ENCODE data around the gene HHATL. TPM values are rescaled to one million over a fixed set of nuclear protein-coding genes. Genes with fewer than 3 reads are reported as not detected.
"Not testable (repeated sequence)": the region's sequence is repeated elsewhere in the genome, so short reads cannot be mapped to it uniquely, and the experiment has no call there.

Gene HHATL
- total RNA-seq, 1 donor from 2014 or later, result not detected

DNA sequence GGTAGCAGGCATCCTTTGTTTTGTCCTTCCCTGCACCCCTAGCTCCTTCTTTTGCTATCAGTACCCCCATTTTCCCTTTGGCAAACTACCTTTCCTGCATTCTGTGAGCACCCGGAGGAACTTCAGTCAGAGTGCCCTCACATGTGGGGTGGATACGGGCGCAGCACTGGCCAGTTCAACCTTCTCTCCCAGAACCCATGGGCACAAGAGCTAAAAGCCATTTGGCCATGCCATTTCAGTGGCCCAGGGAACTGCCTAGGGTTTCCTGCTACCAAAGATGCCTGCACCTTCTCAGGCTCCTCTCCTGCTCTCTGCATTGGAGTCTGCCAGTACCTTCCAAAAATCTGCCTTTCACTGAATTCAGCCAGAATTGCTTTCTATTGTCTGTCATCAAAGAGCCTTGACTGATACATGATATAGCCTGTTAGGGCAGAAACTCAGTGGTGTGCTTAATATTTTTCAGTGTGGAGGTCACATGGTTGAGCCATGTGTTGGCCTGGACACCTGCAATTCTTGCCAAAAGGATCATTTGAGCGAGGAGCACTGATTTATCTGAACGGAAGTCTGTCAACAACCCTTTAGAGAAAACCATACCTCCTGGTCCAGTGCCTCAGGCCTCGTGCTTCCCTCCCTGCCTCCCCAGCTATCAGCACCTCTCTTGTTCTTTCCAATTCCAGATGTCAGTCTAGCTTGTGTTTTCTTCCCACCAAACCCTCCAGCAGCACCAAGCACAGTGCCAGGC lies 27.0 kb upstream of the HHATL start:
- no peak for DNase-seq
- Mint-ChIP-seq H3K4me1 (no peaks in the 10 kb centered on the region), H3K27me3 (peaks cover 7% of the 10 kb centered on the region), H3K36me3 (ENCODE audit: low read depth) (no peaks in the 10 kb centered on the region), H3K4me3 (no peak overlapping the region), H3K9me3 (no peaks in the 10 kb centered on the region), H3K27ac (no peak overlapping the region)
- intact Hi-C loops (cut with micrococcal nuclease), result no loop called here

DNA sequence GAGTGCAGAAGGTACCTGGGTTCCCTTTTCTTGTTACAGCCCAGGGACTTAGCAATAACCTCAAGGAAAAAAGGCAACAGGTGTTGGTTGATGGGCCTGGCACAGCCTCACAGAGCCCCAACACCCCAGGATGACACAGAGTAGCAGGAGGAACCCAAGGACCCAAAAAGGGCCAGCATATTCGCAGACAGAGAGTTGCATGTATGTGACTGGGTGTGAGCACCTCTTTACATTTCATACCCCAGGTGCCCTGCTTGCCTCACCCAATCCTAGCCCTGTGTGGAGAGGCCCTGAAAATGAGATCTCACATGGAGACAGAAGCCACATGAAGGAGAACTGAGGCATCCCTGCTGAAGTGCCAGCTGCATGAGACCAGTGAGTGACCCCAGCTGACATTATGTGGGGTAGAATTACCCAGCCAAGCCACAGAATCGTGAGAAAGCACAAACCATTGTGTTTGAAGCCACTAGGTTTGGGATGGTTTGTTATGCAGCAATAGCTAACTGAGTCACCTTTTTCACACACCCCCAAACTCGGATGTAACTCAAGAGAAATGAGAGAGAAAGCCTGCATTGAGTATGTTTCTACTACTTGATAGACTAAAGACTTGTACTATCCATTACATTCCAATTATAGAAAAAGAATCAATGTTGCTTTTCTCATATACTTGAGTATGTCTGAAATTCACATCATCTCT lies 26.2 kb upstream of the HHATL start:
- intact Hi-C loops (cut with micrococcal nuclease), result no loop called here
- no peak overlapping the region for H3K4me3 Mint-ChIP-seq
- H3K9me3 Mint-ChIP-seq, result no peaks in the 10 kb centered on the region
- H3K36me3 Mint-ChIP-seq (ENCODE audit: low read depth), result no peaks in the 10 kb centered on the region
- no peak overlapping the region for H3K27ac Mint-ChIP-seq
- no peak for DNase-seq
- H3K27me3 Mint-ChIP-seq, result peaks cover 10% of the 10 kb centered on the region
- H3K4me1 Mint-ChIP-seq, result no peaks in the 10 kb centered on the region

- Mint-ChIP-seq H3K36me3 (ENCODE audit: low read depth) (no peaks in the 10 kb centered on the region), H3K4me1 (no peaks in the 10 kb centered on the region), H3K4me3 (no peak overlapping the region), H3K27me3 (peaks cover 10% of the 10 kb centered on the region), H3K9me3 (no peaks in the 10 kb centered on the region), H3K27ac (no peak overlapping the region)
- DNase-seq, result no peak
- intact Hi-C loops (cut with micrococcal nuclease), result no loop called here
These were observed 25.5 kb upstream of the HHATL start for GRCh38 chr3:42728056-42728455.

DNA sequence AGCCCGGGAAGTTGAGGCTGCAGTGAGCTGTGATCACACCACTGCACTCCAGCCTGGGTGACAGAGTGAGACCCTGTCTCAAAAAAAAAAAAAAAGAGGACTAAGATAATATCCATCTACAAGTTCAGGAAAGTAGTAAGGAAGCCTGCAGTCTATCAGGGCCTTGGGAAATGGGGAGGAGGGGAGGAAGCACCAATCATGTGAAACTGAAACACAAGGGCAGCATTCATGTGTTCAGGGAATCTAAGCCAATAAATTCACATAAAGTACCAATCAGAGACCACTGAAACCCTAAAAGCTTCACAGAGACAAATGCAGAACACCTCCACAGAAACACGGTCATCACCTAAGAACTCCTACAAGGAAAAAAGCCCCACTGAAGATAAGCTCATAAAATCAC lies 22.9 kb upstream of the HHATL start:
- H3K9me3 Mint-ChIP-seq, result no peaks in the 10 kb centered on the region
- intact Hi-C loops (cut with micrococcal nuclease), result no loop called here
- peaks cover 13% of the 10 kb centered on the region for H3K27me3 Mint-ChIP-seq
- H3K27ac Mint-ChIP-seq, result no peak overlapping the region
- no peak for DNase-seq
- no peaks in the 10 kb centered on the region for H3K36me3 Mint-ChIP-seq (ENCODE audit: low read depth)
- H3K4me3 Mint-ChIP-seq, result no peak overlapping the region
- H3K4me1 Mint-ChIP-seq, result no peaks in the 10 kb centered on the region

GRCh38 chr3:42723219-42723618 lies 20.6 kb upstream of the HHATL start:
- intact Hi-C loops (cut with micrococcal nuclease), result no loop called here
- H3K27me3 Mint-ChIP-seq, result peaks cover 14% of the 10 kb centered on the region
- no peaks in the 10 kb centered on the region for H3K4me1 Mint-ChIP-seq
- DNase-seq, result no peak
- H3K4me3 Mint-ChIP-seq, result no peak overlapping the region
- no peaks in the 10 kb centered on the region for H3K9me3 Mint-ChIP-seq
- no peaks in the 10 kb centered on the region for H3K36me3 Mint-ChIP-seq (ENCODE audit: low read depth)
- no peak overlapping the region for H3K27ac Mint-ChIP-seq

DNA sequence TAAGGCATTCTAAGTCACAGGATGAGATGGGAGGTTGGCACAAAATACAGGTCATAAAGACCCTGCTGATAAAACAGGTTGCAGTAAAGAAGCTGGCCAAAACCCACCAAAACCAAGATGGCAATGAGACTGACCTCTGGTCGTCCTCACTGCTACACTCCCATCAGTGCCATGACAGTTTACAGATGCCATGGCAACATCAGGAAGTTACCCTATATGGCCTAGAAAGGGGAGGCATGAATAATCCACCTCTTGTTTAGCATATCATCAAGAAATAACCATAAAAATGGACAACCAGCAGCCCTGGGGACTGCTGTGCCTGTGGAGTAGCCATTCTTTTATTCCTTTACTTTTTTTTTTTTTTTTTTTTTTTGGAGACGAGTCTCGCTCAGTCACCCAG lies 19.8 kb upstream of the HHATL start:
- H3K4me3 Mint-ChIP-seq; H3K27me3 Mint-ChIP-seq; H3K4me1 Mint-ChIP-seq; DNase-seq; H3K36me3 Mint-ChIP-seq (ENCODE audit: low read depth); H3K27ac Mint-ChIP-seq; H3K9me3 Mint-ChIP-seq; intact Hi-C loops (cut with micrococcal nuclease): not testable (repeated sequence)

- intact Hi-C loops (cut with micrococcal nuclease), result no loop called here
- Mint-ChIP-seq H3K9me3 (no peaks in the 10 kb centered on the region), H3K4me1 (no peaks in the 10 kb centered on the region), H3K27ac (no peak overlapping the region), H3K27me3 (peaks cover 7% of the 10 kb centered on the region), H3K4me3 (no peak overlapping the region), H3K36me3 (ENCODE audit: low read depth) (no peaks in the 10 kb centered on the region)
- DNase-seq, result no peak
These were observed 19.1 kb upstream of the HHATL start for GRCh38 chr3:42721690-42722089.

DNA sequence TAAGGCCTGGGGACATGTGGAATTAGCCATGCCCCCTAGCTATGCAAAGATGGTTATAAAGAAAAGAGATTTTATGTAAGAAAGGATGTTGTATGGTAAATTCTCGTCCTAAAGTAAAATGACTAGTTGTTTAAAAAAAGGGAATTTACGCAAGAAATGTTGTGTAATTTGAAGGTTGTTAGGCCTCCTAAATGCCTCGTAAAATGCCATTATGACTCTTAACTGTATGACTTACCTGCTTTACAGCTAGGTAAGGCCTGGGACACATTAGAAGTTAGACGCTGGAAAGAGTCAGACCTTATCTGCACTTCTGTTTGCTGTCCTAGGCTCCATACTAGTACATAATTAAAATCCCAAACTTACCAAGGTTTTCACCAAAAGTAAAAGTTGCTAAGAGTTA lies 17.5 kb upstream of the HHATL start:
- Mint-ChIP-seq H3K27me3 (peaks cover 7% of the 10 kb centered on the region), H3K4me1 (no peaks in the 10 kb centered on the region), H3K9me3 (no peaks in the 10 kb centered on the region), H3K36me3 (ENCODE audit: low read depth) (no peaks in the 10 kb centered on the region), H3K4me3 (no peak overlapping the region), H3K27ac (no peak overlapping the region)
- intact Hi-C loops (cut with micrococcal nuclease), result no loop called here
- DNase-seq, result no peak

DNA sequence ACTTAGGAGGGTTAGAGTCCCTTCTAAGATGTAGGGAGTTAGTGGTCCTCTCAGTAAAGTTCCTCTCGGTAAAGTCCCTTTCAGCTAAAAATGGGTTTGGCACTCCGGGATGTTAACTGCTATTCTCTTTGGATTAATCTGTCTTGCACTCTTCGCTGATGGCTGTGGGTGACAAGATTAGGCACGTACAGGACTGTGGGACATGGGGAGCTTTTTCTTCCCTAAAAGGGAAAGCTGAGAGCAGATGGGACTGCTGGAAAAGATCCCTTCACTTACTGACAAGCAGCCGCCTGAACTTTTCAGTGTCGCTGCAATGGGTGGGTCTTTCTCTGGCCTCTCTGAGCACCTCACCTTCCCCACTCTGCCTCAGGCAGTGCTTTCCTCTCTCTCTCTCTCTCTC lies 16.4 kb upstream of the HHATL start:
- Mint-ChIP-seq H3K4me1 (no peaks in the 10 kb centered on the region), H3K27ac (no peak overlapping the region), H3K9me3 (no peaks in the 10 kb centered on the region), H3K36me3 (ENCODE audit: low read depth) (no peaks in the 10 kb centered on the region), H3K27me3 (peaks cover 4% of the 10 kb centered on the region), H3K4me3 (no peak overlapping the region)
- no peak for DNase-seq
- intact Hi-C loops (cut with micrococcal nuclease), result no loop called here

DNA sequence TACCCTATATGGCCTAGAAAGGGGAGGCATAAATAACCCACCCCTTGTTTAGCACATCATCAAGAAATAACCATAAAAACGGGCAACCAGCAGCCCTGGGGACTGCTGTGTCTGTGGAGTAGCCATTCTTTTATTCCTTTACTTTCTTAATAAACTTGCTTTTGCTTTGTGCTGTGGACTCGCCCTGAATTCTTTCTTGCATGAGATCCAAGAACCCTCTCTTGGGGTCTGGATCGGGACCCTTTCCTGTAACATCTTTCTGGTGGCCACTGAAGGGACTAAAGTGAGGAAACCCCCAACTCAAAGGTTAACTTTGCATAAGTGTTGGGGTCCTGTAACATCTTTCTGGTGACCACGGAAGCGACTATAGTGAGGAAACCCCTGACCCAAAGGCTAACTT lies 15.7 kb upstream of the HHATL start:
- intact Hi-C loops (cut with micrococcal nuclease), result no loop called here
- DNase-seq, result no peak
- no peaks in the 10 kb centered on the region for H3K4me1 Mint-ChIP-seq

GRCh38 chr3:42717306-42717705 lies 14.7 kb upstream of the HHATL start:
- H3K4me3 Mint-ChIP-seq, result no peak overlapping the region
- no peaks in the 10 kb centered on the region for H3K4me1 Mint-ChIP-seq
- H3K27me3 Mint-ChIP-seq, result peaks cover 4% of the 10 kb centered on the region
- DNase-seq, result no peak
- H3K27ac Mint-ChIP-seq, result no peak overlapping the region
- intact Hi-C loops (cut with micrococcal nuclease), result no loop called here
- H3K36me3 Mint-ChIP-seq (ENCODE audit: low read depth), result no peaks in the 10 kb centered on the region
- no peaks in the 10 kb centered on the region for H3K9me3 Mint-ChIP-seq

More for the DNA sequence above, 15.7 kb upstream of the HHATL start:
- Mint-ChIP-seq H3K36me3 (ENCODE audit: low read depth) (no peaks in the 10 kb centered on the region), H3K27ac (no peak overlapping the region), H3K9me3 (no peaks in the 10 kb centered on the region), H3K27me3 (peaks cover 4% of the 10 kb centered on the region), H3K4me3 (no peak overlapping the region)

DNA sequence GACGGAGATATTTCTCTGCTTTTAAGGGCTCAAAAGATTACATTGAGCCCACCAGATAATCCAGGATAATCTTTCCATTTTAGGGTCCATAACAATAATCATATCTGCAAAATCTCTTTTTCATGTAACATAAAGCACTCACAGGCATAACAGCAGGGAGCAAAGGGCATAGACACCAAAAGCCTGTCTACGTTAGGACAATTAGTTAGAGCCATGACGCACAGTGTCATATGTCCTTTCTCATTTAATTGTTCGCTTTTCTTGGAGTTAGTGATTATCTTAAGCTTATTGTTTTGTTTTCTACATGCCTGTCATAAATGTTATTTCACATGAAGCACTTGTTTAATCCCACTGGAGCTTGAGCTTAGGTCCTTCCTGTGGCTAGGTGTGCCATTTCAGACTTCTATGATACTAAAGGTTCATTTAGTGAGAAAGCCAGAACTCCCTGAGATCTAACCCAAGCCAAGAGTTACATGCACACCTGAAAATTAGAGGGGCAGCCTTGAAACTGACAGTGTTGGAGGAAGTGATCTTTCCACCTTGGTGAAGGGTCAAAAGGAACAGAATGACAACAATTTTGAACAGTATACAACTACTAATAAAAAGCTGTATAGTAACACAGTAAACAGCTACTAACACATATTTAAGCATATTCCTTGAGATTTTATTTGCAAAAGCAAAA lies 11.7 kb upstream of the HHATL start:
- H3K27me3 Mint-ChIP-seq, result no peaks in the 10 kb centered on the region
- H3K36me3 Mint-ChIP-seq (ENCODE audit: low read depth), result no peaks in the 10 kb centered on the region
- no peak overlapping the region for H3K27ac Mint-ChIP-seq
- H3K4me1 Mint-ChIP-seq, result no peaks in the 10 kb centered on the region
- H3K9me3 Mint-ChIP-seq, result no peaks in the 10 kb centered on the region
- no peak overlapping the region for H3K4me3 Mint-ChIP-seq
- DNase-seq, result no peak
- intact Hi-C loops (cut with micrococcal nuclease), result no loop called here

GRCh38 chr3:42713747-42714146 lies 11.1 kb upstream of the HHATL start:
- no peak overlapping the region for H3K27ac Mint-ChIP-seq
- no peak overlapping the region for H3K4me3 Mint-ChIP-seq
- no peaks in the 10 kb centered on the region for H3K9me3 Mint-ChIP-seq
- H3K36me3 Mint-ChIP-seq (ENCODE audit: low read depth), result no peaks in the 10 kb centered on the region
- intact Hi-C loops (cut with micrococcal nuclease), result no loop called here
- no peaks in the 10 kb centered on the region for H3K27me3 Mint-ChIP-seq
- H3K4me1 Mint-ChIP-seq, result no peaks in the 10 kb centered on the region
- no peak for DNase-seq

DNA sequence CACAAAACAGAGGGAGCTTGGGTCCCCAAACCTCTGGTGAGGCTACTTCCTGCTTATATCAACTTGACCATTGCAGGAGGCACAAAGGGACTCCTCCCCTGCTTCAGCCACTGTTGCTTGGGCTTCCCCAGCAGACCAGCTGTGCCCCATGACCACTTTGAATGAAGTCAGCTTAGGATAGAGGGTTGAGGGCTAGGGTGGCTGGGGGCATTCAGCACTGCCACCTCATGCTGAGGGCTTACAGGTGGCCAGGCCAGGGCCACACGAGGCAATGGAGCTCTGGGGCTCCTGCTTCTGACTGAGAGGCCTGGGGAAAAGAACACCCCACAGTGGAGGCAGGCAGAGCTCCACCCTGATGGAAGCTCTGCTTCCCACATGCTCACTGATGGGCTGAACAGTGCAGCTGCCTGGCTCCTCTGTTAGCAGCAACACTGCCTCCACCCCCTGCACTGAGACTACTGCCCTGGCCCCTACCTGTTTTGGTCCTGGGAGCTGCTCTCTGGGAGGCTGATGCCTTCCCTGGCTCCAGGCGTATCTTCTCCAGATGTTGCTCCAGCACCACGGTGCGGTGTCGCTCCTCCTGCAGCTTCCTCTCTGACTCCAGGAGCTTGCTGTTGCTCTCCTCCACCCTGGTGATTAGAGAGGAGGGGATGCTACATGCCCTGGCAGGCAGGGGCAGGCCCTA lies 10.2 kb upstream of the HHATL start:
- H3K4me3 Mint-ChIP-seq, result no peak overlapping the region
- no peaks in the 10 kb centered on the region for H3K27me3 Mint-ChIP-seq
- DNase-seq, result no peak
- no peaks in the 10 kb centered on the region for H3K36me3 Mint-ChIP-seq (ENCODE audit: low read depth)
- H3K4me1 Mint-ChIP-seq, result no peaks in the 10 kb centered on the region
- H3K9me3 Mint-ChIP-seq, result no peaks in the 10 kb centered on the region
- no peak overlapping the region for H3K27ac Mint-ChIP-seq
- intact Hi-C loops (cut with micrococcal nuclease), result no loop called here
